Astrocyte of the spinal cord (primary cell): Measurements from ENCODE around the gene FMN1.

Experiments used
- DNase-seq: peaks from one replicate; pipeline ENCODE4 v3.0.0; 2011; ENCODE audit warnings: low read depth, low spot score
- H3K4me3 ChIP-seq: 2 replicates; pipeline ENCODE4 v1.5.1; 2011; ENCODE audit warnings: low read depth, mild to moderate bottlenecking, low read length, moderate library complexity
- CTCF ChIP-seq: IDR thresholded peaks from 2 replicates; pipeline ENCODE4 v1.5.1; 2012; ENCODE audit warnings: low read depth, mild to moderate bottlenecking, low read length, inconsistent platforms
- in situ Hi-C: cut with HindIII; loops from 2 replicates; pipeline ENCODE4 v1.10.0; 2017; ENCODE audit warnings: low sequenced_read_pairs

The FMN1 gene

GRCh38 chr15:32717426-32718226 is 476.9 kb downstream of the FMN1 start, which contains the start of gene GREM1:
Gene GREM1, plus strand, starts transcription at chr15:32718004. Its CDS starts 12,687 bp downstream, at chr15:32730691.
- in situ Hi-C loops = no loop called here
- DNase-seq = peak; percentile 77
- no peak for TF ChIP-seq CTCF
- H3K4me3 ChIP-seq = peak within 1 kb of the TSS; percentile 61

GRCh38 chr15:32716915-32717425 is 477.5 kb downstream of the FMN1 start:
- H3K4me3 ChIP-seq = peak overlapping the region; percentile 61
- in situ Hi-C loops = no loop called here
- no peak for TF ChIP-seq CTCF
- peak; percentile 29 for DNase-seq

GRCh38 chr15:32716216-32716914 is 478.1 kb downstream of the FMN1 start:
- no peak for DNase-seq
- H3K4me3 ChIP-seq = no peak overlapping the region
- in situ Hi-C loops = no loop called here
- no peak for TF ChIP-seq CTCF
